Activated CD4-positive, alpha-beta T cell treated with anti-CD3 and anti-CD28 coated beads for 24 hours (primary cell): ENCODE measurements around the gene GSK3B.
"Not testable (repeated sequence)": the region's sequence is repeated elsewhere in the genome, so short reads cannot be mapped to it uniquely, and the experiment has no call there.

ENCODE experiments used
- DNase-seq, 2 donors: peaks; one replicate each; pipeline ENCODE4 v3.0.0-alpha.2; 2020; ENCODE audit warnings: low read depth in 2 of 2

GSK3B gene

GRCh38 chr3:119934249-119934648 lies 160.0 kb downstream of the GSK3B start:
- DNase-seq, result no peak

GRCh38 chr3:119933207-119933606 lies 161.0 kb downstream of the GSK3B start:
- no peak for DNase-seq

- no peak for DNase-seq
These were observed 164.0 kb downstream of the GSK3B start for GRCh38 chr3:119930286-119930685.

- no peak for DNase-seq
These were observed 167.1 kb downstream of the GSK3B start for GRCh38 chr3:119927190-119927589.

GRCh38 chr3:119924111-119925094 lies 169.8 kb downstream of the GSK3B start:
- no peak for DNase-seq

- no peak for DNase-seq
These were observed 175.0 kb downstream of the GSK3B start for GRCh38 chr3:119918992-119919933.

GRCh38 chr3:119913021-119913420 lies 181.2 kb downstream of the GSK3B start:
- no peak for DNase-seq

GRCh38 chr3:119912220-119912619 lies 182.0 kb downstream of the GSK3B start:
- no peak for DNase-seq

GRCh38 chr3:119911748-119912147 lies 182.5 kb downstream of the GSK3B start:
- no peak for DNase-seq

- DNase-seq, result no peak
These were observed 192.2 kb downstream of the GSK3B start for GRCh38 chr3:119902061-119902460.

GRCh38 chr3:119901148-119901547 lies 193.1 kb downstream of the GSK3B start:
- no peak for DNase-seq

- no peak for DNase-seq
These were observed 195.1 kb downstream of the GSK3B start for GRCh38 chr3:119899192-119899511.

GRCh38 chr3:119898478-119899191 lies 195.6 kb downstream of the GSK3B start:
- DNase-seq, result no peak

- no peak for DNase-seq
These were observed 200.1 kb downstream of the GSK3B start for GRCh38 chr3:119894195-119894594.

GRCh38 chr3:119893769-119894168 lies 200.5 kb downstream of the GSK3B start:
- no peak for DNase-seq

- DNase-seq, result peak in 1 of 2 donors; percentile 29
These were observed 202.1 kb downstream of the GSK3B start for GRCh38 chr3:119891944-119892721.

- not testable (repeated sequence) for DNase-seq
These were observed 205.6 kb downstream of the GSK3B start for GRCh38 chr3:119888681-119889080.

GRCh38 chr3:119885746-119886530 lies 208.3 kb downstream of the GSK3B start:
- DNase-seq, result no peak

GRCh38 chr3:119884161-119884557 lies 210.1 kb downstream of the GSK3B start:
- no peak for DNase-seq

GRCh38 chr3:119883461-119884160 lies 210.6 kb downstream of the GSK3B start:
- no peak for DNase-seq
